Keratinocyte (primary cell): Measurements from ENCODE around the gene STK4.

Source experiments
- EZH2 ChIP-seq: IDR thresholded peaks from one replicate; pipeline ENCODE4 v1.6.1; 2012; ENCODE audit warnings: inconsistent platforms, mild to moderate bottlenecking, low read length, moderate library complexity
- TF ChIP-seq, protein P1 (sequence below), 3 experiments: IDR thresholded peaks in 1 of 3; conservative IDR thresholded peaks in 1 of 3; optimal IDR thresholded peaks in 1 of 3; 2 replicates in 2 of 3; 3 replicates in 1 of 3; pipeline versions ENCODE3 to v1.5.1; 2011; ENCODE audit warnings: low read length in 3 of 3, mild to moderate bottlenecking in 3 of 3, moderate library complexity in 2 of 3, control low read depth in 1 of 3, inconsistent platforms in 1 of 3; ENCODE audit not compliant: insufficient read depth in 2 of 3; ENCODE audit errors: extremely low read depth in 1 of 3

GRCh38 chr20:44966030-44966961, at the start of gene STK4:
- TF ChIP-seq, protein P1, sequence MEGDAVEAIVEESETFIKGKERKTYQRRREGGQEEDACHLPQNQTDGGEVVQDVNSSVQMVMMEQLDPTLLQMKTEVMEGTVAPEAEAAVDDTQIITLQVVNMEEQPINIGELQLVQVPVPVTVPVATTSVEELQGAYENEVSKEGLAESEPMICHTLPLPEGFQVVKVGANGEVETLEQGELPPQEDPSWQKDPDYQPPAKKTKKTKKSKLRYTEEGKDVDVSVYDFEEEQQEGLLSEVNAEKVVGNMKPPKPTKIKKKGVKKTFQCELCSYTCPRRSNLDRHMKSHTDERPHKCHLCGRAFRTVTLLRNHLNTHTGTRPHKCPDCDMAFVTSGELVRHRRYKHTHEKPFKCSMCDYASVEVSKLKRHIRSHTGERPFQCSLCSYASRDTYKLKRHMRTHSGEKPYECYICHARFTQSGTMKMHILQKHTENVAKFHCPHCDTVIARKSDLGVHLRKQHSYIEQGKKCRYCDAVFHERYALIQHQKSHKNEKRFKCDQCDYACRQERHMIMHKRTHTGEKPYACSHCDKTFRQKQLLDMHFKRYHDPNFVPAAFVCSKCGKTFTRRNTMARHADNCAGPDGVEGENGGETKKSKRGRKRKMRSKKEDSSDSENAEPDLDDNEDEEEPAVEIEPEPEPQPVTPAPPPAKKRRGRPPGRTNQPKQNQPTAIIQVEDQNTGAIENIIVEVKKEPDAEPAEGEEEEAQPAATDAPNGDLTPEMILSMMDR (optimal IDR thresholded peaks at IDR 0.05 in 1 of 3, IDR thresholded peaks at IDR 0.05 in 1 of 3, conservative IDR thresholded peaks at IDR 0.05 in 1 of 3; ENCODE audit: extremely low read depth in 1 of 3, insufficient read depth in 2 of 3, low read length in 3 of 3): peak; percentile 28 to 67 (median 59)
- no peak for TF ChIP-seq EZH2
